HG02970 (cell line): ENCODE measurements around the gene ACBD4.
A peak's percentile ranks its signal among the peaks of the same experiment; 100 is the strongest.

Experiments
- ATAC-seq: cut with Tn5 transposase; IDR thresholded peaks from one replicate; pipeline ENCODE4 v1.9.1; 2021; ENCODE audit warnings: mild to moderate bottlenecking, moderate library complexity, moderate number of reproducible peaks; ENCODE audit not compliant: unreplicated experiment, low FRiP score

Gene ACBD4

DNA sequence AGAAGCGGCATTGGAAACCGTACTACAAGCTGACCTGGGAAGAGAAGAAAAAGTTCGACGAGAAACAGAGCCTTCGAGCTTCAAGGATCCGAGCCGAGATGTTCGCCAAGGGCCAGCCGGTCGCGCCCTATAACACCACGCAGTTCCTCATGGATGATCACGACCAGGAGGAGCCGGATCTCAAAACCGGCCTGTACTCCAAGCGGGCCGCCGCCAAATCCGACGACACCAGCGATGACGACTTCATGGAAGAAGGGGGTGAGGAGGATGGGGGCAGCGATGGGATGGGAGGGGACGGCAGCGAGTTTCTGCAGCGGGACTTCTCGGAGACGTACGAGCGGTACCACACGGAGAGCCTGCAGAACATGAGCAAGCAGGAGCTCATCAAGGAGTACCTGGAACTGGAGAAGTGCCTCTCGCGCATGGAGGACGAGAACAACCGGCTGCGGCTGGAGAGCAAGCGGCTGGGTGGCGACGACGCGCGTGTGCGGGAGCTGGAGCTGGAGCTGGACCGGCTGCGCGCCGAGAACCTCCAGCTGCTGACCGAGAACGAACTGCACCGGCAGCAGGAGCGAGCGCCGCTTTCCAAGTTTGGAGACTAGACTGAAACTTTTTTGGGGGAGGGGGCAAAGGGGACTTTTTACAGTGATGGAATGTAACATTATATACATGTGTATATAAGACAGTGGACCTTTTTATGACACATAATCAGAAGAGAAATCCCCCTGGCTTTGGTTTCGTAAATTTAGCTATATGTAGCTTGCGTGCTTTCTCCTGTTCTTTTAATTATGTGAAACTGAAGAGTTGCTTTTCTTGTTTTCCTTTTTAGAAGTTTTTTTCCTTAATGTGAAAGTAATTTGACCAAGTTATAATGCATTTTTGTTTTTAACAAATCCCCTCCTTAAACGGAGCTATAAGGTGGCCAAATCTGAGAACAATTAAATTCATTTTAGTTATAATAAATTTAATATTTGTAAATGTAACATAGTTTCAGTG, 14.5 kb downstream of the ACBD4 start:
- no peak for ATAC-seq

DNA sequence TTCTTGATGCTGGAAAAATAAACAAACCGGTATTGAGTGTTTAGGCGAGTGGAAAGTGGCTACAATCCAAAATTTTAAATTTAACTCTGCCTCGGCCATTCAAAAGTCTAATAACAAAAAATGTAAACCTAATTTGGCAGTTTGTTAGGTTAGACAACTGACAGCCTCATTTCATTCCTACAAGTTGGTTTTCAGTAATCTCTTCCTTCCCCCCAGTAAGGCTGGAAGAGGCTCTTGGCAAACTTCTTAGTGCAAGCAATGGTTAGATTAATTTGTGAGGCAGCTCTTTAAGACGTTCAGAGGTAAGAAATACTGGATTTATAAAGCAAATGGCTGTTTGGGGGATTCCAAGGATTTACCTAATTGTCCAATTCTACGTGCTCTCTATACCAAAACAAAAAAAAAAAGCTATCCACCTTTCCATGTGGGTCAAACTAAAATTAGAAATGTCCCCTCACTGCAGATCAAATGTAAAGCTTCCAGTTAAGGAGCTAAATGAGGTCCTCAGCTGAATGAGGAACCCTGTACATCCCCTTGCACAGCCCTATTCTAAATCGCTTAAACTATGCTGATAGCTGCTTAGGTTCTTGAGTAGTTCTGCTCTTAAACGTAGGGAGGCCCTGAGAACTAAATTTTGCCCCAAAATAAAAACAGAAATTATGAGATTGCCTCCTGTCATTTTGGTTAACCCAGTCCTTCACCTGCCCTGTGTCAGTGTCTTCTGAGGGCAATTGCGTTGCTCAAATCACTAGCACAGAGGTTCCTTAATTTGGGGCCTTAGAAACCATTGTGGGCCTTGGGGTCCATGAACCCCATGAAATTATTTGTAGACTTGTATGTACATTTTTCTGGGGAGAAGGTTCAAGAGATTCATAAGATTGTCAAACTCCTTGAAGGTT, 15.7 kb downstream of the ACBD4 start:
- ATAC-seq, result no peak

DNA sequence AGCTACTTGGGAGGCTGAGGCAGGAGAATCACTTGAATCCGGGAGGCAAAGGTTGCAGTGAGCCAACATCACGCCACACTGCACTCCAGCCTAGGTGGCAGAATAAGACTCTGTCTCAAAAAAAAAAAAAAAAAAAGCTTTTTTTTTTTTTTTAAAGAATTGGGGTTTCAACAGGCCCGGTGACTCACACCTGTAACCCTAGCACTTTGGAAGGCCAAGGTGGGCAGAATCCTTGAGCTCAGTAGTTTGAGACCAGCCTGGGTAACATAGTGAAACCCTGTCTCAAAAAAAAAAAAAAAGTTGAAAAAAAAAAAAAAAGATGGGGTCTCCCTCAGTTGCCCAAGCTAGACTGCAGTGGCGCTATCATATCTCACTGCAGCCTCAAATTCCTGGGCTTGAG, 19.5 kb downstream of the ACBD4 start:
- no peak for ATAC-seq

DNA sequence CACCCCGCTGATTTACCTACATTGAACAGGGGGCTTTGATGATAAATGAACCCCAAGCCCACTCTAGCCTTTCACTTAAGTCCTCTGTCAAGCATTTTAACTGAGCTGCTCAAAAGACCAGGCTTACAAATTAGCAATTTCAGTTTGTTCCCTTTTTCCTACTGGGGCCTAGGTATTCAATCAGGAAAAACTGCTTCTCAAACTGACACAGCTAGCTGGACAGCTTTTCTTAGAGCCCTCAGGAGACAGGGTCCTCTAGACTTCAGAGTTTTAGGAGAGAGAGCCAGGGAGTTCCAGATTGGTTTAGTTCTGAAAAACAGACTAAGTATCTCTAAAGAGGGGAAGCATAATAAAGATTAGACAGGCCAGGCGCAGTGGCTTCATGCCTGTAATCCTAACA, 20.0 kb downstream of the ACBD4 start:
- ATAC-seq, result no peak

DNA sequence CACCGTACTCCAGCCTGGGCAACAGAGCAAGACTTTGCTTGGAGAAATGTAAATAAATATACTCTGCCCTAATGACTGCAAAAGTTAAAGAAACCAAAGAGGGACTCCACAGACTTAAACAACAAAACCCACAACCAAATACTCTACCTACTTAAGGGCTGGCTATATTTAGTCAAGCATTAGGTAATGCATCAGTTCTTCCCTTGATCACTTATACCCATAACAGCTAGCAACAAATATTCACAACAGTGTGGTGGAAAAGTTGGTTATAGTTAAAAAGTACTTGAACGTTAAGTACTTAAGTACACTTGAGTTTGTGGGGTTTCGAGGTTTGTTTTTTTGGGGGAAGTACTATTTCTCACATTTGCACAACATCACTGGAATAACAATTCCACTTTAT, 20.8 kb downstream of the ACBD4 start:
- ATAC-seq, result no peak

DNA sequence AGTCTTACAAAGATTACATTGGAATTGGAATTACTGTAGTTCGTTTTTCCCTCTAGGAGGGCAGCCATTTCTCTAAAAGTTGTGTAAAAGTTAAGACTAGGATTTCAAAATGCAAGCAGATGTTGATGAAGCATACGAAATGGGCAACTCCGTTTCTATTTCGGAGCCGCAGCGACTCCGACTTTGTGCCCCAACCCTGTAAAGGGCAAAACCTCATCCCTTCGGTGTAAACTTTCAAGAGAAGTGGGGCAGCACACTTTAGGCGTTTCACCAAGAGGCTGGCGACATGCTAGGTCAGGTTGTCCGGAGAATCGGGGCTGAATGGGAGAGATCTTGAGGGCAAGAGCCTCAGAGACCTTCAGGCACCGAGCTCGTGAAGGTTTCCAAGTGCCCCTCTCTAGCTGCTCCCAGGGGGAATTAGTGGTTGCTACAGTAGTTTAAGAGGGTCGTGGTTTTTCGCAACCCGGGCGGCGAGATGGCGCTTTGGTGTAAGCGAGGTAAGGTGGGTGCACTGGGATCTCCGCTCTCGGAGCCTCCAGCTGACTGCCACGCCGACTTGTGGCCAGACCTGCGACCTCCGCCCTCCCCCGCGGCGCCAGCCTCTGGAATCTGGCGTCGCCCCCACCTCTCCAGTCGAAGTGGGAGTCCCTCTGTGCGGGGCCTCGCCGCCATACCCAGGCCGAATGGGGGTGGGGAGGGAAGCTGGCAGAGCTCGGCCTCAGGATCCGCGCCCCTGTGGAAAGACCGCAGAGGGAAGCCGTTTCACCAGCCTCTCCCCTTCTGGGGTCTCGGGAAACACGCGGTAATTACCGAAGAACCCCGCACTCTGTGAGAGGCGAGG, 25.2 kb downstream of the ACBD4 start:
- peak; percentile 22 for ATAC-seq

DNA sequence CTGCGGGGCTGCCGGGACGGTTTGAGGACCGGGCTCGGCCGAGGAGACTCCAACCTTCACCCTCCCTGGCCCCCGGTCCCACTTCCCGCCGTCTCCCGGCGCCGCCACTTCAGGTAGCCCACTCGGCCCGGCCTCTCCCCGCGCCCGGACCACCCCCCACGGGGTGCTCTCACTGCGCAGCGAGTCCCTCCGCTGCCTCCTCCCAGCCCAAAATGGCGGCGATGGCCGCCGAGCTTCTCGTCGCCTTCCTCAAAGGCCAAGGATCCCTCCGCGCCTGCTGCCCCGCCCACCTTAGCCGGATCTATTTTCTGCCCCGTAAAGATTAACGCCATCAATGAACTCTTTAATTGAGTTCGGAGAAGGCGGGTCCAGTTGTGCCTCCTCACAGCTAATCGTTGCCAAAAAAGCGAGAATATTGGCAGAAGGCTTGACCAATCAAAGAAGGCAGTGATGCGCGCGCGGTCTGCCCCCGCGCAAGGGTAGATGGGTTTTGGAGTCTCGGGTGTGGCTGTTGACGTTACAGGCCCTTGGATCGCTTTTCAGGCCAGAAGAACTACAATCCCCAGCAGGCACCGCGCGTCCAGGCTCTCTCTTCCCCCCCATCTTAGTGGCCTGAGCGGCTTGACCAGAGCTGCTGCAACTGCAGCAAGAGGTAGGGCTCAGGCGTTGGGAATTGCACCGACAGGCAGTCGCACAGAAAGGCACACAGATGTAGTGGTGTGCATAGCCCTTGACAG, 26.0 kb downstream of the ACBD4 start, which contains the start of gene HEXIM2:
Gene HEXIM2, plus strand, starts transcription at position 588 of the 737 bp plus-strand sequence. CDS start 919 bp downstream, outside the sequence.
- peak; percentile 90 for ATAC-seq

GRCh38 chr17:45162025-45162687, 26.7 kb downstream of the ACBD4 start:
- no peak for ATAC-seq

DNA sequence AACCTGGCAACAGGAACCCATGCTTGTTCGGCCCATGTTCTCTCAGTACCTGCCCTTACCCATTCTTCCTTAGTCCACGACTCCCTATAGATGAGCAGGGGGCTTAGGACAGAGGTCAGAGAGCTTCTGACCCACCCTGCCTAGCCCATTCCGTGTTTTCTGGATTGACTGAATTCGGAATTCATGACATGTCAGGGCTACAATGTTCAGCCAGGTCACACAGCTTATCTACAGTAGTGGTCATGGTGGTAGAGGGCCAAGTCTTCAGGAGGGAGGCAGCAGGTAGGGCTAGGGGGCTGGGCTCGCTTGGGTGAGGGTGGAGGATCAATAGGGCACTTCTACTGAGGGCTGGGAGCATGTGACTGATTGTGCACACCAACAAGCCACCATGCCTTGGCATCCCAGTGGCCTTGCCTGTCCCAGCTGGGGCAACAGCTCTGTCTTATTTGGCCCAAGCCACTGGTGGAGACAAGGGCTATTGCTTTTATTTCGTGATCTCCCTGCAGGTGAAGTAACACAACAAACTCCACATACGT, 29.3 kb downstream of the ACBD4 start:
- no peak for ATAC-seq

DNA sequence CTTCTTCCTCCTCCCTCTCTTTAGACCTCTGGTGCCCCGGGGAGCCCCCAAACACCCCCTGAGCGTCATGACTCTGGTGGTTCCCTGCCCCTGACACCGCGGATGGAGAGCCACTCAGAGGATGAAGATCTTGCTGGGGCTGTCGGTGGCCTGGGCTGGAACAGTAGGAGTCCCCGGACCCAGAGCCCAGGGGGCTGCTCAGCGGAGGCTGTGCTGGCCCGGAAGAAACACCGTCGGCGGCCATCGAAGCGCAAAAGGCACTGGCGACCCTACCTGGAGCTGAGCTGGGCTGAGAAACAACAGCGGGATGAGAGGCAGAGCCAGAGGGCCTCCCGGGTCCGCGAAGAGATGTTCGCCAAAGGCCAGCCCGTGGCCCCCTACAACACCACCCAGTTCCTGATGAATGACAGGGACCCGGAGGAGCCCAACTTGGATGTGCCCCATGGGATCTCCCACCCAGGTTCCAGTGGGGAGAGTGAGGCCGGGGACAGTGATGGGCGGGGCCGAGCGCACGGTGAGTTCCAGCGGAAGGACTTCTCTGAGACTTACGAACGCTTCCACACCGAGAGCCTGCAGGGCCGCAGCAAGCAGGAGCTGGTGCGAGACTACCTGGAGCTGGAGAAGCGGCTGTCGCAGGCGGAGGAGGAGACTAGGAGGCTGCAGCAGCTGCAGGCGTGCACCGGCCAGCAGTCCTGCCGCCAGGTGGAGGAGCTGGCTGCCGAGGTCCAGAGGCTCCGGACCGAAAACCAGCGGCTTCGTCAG, 33.7 kb downstream of the ACBD4 start:
- no peak for ATAC-seq

- no peak for ATAC-seq
Observed at GRCh38 chr17:45170280-45170930, 34.9 kb downstream of the ACBD4 start.

- no peak for ATAC-seq
Observed at GRCh38 chr17:45170931-45171337, 35.4 kb downstream of the ACBD4 start.

- no peak for ATAC-seq
Observed at GRCh38 chr17:45171338-45172231, 36.1 kb downstream of the ACBD4 start.

DNA sequence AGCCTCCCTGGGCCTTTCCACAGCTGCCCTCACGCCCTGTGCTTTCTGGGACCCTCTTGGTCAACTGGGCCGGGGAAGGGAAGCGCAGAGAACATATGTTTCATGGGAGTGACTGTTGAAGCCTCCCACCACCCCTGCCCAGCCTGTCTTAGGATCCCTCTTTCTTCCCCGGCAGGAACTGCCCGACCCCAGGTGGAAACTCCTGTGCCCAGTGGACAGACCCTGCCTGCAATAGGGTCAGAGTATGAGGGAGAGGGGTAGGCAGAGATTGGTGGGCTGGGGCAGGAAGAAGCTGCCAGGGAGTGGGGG, 36.7 kb downstream of the ACBD4 start:
- no peak for ATAC-seq

DNA sequence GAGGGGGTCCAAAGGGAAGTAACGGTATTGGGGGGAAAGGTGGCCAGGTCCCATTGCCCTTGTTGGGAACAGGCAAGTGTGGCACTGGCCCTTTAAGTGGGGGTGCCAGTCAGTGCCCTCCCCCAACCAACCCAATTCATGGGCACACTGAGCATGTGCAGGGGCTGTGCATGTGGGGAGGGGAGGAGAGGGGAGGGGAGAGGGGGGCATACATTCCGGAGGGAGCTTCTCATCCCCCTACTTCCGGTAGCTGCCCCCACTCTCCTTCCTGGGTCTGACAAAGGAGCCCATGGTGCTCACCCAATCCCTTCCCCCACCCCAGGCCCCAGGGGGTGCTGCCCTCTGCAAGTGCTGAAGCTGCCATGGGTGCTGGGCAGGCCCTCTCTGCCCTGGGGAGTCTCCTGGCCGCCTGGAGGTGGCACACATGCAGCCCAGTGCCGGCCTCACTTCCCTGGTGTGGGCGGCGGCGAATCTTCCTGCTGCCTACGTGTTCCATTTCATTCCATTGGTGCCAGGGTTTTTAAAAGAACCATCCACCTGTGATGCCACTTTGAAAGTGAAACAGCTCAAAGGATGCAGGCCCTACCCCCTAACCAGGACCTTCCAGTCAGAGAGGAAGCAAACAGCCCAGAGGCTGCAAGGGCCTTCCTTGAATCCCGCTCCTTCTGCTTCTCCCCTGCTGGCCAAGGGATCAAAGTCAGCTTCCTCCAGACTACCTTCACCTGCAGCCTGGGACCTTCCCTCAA, 37.2 kb downstream of the ACBD4 start:
- no peak for ATAC-seq

DNA sequence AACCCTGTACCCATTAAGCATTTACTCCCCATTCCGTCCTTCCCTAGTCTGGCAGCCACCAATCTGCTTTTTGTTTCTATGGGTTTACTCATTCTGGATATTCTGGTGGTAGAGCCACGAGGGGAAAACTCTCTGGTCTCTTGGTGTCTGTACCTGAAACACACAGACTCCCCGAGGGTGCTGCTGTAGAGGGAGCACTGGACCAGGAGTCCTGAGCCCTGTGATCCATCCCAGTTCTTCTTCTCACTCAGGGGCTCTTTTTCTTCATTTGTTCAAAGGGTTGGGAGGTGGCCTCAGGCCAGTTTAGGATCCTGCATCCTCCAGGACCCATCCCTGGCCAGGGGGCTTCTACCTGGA, 40.2 kb downstream of the ACBD4 start:
- no peak for ATAC-seq
